Subcutaneous abdominal adipose tissue (tissue), 5 donors: Measurements from ENCODE around the gene CCNY.

Source experiments
- H3K27ac ChIP-seq: one replicate; pipeline ENCODE4 v1.7.0; 2013; ENCODE audit warnings: low read depth, mild to moderate bottlenecking, inconsistent platforms, low read length, moderate library complexity
- H3K27me3 ChIP-seq, 5 donors: one replicate each; pipeline ENCODE4 v1.7.0; 2013; ENCODE audit warnings: low read length in 5 of 5, inconsistent platforms in 1 of 5; ENCODE audit not compliant: control insufficient read depth in 5 of 5, insufficient read depth in 4 of 5
- H3K36me3 ChIP-seq, 5 donors: one replicate each; pipeline ENCODE4 v1.7.0; 2013; ENCODE audit warnings: low read length in 5 of 5; ENCODE audit not compliant: control insufficient read depth in 5 of 5, insufficient read depth in 5 of 5
- H3K4me1 ChIP-seq, 5 donors: one replicate each; pipeline ENCODE4 v1.7.0; 2013; ENCODE audit warnings: low read length in 5 of 5, mild to moderate bottlenecking in 3 of 5, moderate library complexity in 1 of 5; ENCODE audit not compliant: control insufficient read depth in 5 of 5, insufficient read depth in 5 of 5
- H3K4me3 ChIP-seq, 5 donors: one replicate each; pipeline ENCODE4 v1.7.0; 2013; ENCODE audit warnings: low read length in 5 of 5, low read depth in 1 of 5
- H3K9ac ChIP-seq, 5 donors: one replicate each; pipeline ENCODE4 v1.7.0; 2013; ENCODE audit warnings: low read length in 5 of 5, mild to moderate bottlenecking in 4 of 5, moderate library complexity in 3 of 5
- H3K9me3 ChIP-seq, 5 donors: one replicate each; pipeline ENCODE4 v1.7.0; 2013; ENCODE audit warnings: low read length in 5 of 5; ENCODE audit not compliant: control insufficient read depth in 5 of 5
- donor health status: healthy.
- donor health status: healthy.
- donor health status: healthy.
- donor health status: healthy.
- donor health status: healthy.

The CCNY gene

DNA sequence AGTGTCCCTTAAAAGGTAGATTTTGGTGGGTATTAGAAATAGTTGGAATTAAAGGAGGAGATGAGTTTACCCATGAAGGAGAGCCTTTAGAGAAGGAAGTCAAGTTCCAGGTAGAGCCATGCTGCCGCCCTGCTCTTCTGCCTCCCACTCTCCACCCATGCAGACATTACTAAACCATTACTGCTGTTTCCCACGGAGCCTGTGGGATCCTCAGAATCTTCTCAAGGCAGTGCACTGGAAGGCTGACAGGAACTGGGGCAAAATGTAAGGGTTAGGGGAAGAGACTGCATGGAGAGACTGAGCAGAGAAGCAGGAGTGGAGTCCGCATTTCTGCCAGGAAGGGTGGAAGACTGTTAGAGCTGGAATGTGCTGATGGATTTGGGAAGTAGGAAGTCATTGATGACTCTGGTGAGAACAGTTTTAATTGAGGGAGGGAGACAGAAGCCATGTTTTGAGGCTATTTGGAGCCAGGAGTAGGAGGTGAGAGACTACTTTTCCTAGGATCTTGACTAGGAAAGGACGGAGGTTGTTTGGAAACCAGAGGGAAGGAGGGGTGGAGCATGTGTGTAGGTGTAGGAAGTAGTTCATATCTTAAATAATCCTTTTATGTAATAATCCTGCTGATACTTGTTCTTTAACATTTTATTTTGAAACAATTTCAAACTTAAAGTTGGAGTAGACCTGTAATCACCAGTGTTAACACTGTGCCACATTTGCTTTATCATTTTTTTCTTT is 109.0 kb downstream of the CCNY start:
- H3K27ac ChIP-seq, result peak overlapping the region; percentile 82
- no peaks in the 10 kb centered on the region for H3K36me3 ChIP-seq
- H3K4me1 ChIP-seq, result peaks cover 23 to 58% (median 48%) of the 10 kb centered on the region in 5 donors
- H3K4me3 ChIP-seq, result peak overlapping the region in 1 of 5 donors; percentile 0
- peaks cover 3 to 26% (median 15%) of the 10 kb centered on the region in 5 donors for H3K9me3 ChIP-seq
- no peaks in the 10 kb centered on the region for H3K27me3 ChIP-seq
- H3K9ac ChIP-seq, result no peak overlapping the region

DNA sequence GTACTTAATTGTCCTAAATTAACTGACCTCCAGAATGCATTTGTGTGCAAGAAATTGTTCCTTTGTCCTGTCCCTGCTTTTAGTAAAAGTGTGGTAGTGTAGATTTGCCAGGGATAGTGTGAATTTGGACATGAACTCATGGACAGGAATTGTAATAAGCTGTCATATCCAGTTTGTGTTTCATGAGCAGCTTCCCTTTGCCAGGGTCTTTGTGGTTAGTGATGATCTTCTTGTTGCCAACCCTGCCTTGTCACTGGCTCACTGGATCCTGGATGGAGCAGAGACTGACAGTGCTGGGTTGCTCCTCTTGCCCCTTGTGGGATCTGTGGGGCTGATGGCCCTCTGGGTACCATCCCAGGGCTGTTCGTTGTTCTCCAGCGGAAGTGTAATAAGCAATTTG is 110.1 kb downstream of the CCNY start:
- H3K9ac ChIP-seq, result peak overlapping the region in 1 of 5 donors; percentile 62
- no peaks in the 10 kb centered on the region for H3K27me3 ChIP-seq
- H3K9me3 ChIP-seq, result peaks cover 3 to 26% (median 15%) of the 10 kb centered on the region in 5 donors
- H3K4me3 ChIP-seq, result no peak overlapping the region
- H3K4me1 ChIP-seq, result peaks cover 24 to 69% (median 55%) of the 10 kb centered on the region in 5 donors
- no peaks in the 10 kb centered on the region for H3K36me3 ChIP-seq
- H3K27ac ChIP-seq, result peak overlapping the region; percentile 82

DNA sequence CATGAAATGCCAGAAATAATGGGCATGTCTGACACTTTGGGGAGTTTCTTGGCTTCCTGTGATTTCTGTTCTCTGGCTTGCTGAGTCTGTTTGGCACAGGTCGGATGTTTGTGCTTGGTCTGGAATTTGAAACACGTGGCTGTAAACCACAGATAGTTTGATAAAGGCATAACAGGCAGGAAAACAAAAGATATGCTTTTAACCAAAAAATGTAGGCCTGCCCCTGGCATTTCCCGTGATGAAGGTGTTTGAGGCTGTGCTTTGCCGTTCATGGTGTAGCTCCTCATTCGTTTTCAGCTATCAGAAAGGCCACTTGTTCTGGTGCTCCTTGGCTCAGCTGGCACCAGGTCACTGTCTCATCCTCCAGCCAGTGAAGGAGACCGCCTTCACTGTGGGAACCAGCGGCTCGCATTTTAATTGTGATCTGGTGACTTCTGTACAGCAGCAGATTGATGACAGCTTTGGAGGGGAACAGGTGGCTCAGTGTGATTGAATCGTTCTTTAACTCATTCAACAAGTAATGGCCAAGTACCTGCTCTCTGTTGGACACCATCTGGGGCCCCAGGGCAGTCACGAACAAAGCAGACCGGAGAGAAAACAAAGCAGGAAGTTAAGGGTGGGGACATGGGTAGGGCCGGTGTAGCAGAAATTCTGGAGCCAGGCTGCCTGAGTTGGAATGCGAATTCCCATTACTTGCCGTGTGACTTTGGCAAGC is 111.5 kb downstream of the CCNY start:
- H3K27ac ChIP-seq, result peak overlapping the region; percentile 82
- peak overlapping the region; percentile 14 to 41 (median 29) for H3K4me3 ChIP-seq
- H3K9me3 ChIP-seq, result peaks cover 3 to 21% (median 13%) of the 10 kb centered on the region in 5 donors
- H3K27me3 ChIP-seq, result no peaks in the 10 kb centered on the region
- peak overlapping the region in 3 of 5 donors; percentile 22 to 53 (median 44) for H3K9ac ChIP-seq
- H3K4me1 ChIP-seq, result peaks cover 24 to 75% (median 65%) of the 10 kb centered on the region in 5 donors
- no peaks in the 10 kb centered on the region for H3K36me3 ChIP-seq

DNA sequence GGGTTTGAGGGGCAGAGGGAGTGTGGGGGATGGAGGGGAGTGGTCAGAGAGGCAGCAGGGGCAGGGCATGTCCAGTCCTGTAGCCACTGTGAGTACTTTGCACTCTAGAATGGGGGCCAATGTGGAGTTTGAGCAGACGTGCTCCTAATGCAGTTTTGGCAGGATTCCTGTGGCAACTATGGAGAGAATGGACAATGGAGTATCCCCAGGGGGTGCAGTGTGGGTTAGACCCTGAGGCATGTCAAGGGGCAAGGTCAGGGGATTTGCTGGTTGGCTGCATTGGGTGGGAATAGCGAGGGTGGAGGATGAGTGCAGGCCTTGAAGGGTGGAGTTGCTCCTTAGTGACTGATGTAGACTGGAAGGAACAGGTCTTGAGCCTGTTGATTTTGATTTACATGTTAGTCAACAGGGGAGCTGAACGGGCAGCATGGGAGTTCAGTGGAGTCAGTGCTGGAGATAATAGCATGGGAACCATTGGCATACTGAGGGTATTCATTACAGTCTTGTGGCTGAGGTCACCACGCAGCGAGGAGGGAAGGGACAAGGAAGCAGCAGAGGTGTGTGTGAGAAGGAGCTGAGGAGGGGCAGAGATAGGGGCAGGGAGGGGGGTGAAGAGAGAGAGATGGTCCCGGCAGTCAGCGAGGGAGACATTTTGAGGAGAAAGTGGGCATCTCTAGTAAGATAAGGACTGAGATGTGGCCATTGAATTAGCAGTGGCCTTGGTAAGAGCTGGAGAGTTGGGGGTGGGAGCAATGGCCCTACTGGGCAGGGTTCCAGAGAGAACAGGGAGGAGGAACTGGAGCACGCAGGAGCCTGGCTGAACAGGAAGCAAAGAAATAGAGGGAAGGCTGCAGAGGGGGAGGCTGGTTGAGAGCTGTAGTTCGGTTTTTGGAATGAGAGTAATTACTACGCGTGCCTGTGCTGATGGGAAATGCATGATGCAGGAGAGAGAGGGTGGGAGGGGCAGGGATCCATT is 112.7 kb downstream of the CCNY start:
- Histone ChIP-seq H3K9me3 (peaks cover under 1 to 13% (median 6%) of the 10 kb centered on the region in 5 donors), H3K4me1 (peaks cover 24 to 84% (median 71%) of the 10 kb centered on the region in 5 donors), H3K36me3 (no peaks in the 10 kb centered on the region), H3K4me3 (peak overlapping the region in 4 of 5 donors; percentile 2 to 36 (median 24)), H3K27me3 (no peaks in the 10 kb centered on the region), H3K27ac (peak overlapping the region; percentile 82), H3K9ac (no peak overlapping the region)

DNA sequence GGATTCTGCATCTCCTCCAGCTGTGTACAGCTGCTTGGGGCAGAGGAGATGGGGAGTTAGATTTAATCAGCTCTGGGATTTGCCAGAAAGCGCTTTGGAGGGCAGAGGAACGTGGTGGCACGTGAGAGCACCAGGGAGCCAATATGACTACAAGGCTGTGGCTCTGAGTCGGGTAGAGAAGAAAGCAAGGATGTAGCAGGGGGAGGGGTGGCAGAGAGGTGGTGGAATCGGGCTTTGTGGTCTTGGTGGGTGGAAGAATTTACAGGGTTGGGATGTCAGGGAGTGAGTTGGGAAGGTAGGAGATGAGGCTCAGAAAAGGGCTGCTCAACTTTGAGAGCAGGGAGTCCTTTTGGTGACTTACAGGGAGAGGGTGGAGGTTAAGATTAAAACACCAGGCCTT is 113.6 kb downstream of the CCNY start:
- Histone ChIP-seq H3K9me3 (peaks cover 0 to 4% (median 0%) of the 10 kb centered on the region in 5 donors), H3K27ac (peak overlapping the region; percentile 84), H3K9ac (peak overlapping the region in 1 of 5 donors; percentile 5), H3K27me3 (no peaks in the 10 kb centered on the region), H3K36me3 (no peaks in the 10 kb centered on the region), H3K4me3 (peak overlapping the region in 1 of 5 donors; percentile 3), H3K4me1 (peaks cover 33 to 91% (median 81%) of the 10 kb centered on the region in 5 donors)

DNA sequence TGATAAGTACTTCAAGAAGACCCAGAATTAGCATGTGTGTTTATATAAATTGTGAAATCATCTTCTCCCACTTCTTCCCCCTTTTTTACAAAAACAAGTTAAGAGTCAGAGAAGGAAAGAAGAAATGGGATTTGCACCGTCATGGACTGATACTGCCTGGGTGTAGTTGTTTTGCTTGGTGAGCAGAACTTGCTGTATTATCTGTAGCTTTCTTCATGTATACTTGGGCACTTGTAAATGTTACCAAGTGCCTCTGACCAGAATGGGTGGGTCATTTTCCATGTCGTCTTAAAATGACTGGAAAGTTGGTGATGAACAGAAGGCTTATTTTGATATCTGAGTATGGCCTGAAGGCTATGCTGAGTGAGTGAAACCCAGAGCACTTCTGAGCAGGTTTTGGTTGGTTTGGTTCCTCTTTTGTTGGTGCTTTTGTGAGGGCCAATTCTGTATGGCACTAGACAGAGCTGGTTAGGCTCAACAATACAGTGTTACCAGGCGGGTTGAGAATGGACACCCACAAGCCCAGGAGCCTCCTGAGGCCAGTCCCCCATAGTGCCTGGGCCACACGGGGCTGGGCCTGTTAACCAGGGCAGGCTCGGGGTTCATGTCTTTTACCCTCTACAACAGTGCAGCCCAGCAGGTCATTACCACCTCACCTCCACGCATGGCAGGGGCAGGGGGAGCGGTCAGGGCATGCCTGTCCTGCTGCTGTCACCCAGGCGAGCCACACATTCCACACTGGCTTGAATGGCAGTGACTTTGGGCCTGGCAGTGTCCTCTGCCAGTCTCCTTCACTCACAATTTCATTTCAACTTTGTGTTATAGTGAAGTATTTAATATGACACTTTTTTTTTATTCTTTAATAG is 115.1 kb downstream of the CCNY start:
- Histone ChIP-seq H3K4me1 (peaks cover 29 to 89% (median 81%) of the 10 kb centered on the region in 5 donors), H3K4me3 (no peak overlapping the region), H3K9ac (peak overlapping the region in 1 of 5 donors; percentile 24), H3K36me3 (no peaks in the 10 kb centered on the region), H3K9me3 (no peaks in the 10 kb centered on the region), H3K27me3 (no peaks in the 10 kb centered on the region), H3K27ac (peak overlapping the region; percentile 84)

DNA sequence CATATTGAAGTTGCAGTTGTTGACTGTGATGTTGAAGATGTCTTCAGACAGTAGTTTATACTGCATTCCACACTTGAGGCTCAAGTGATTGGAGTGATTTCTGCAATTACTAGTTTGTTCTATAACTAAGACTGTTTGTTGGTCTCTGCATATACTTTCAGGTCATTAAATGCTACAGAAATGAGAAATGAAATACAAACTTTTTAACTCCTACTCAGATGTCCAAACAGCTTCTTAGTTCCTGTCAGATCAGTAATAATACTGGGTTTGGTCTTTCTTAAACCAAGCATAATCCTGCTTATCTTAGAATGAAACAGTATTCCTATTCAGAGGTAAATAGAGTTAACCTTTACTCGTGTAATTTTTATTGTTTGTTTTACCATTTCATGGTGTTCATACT is 115.9 kb downstream of the CCNY start:
- H3K27ac ChIP-seq, result peak overlapping the region; percentile 84
- peaks cover 29 to 82% (median 75%) of the 10 kb centered on the region in 5 donors for H3K4me1 ChIP-seq
- no peaks in the 10 kb centered on the region for H3K36me3 ChIP-seq
- no peak overlapping the region for H3K9ac ChIP-seq
- no peak overlapping the region for H3K4me3 ChIP-seq
- H3K9me3 ChIP-seq, result no peaks in the 10 kb centered on the region
- H3K27me3 ChIP-seq, result no peaks in the 10 kb centered on the region

DNA sequence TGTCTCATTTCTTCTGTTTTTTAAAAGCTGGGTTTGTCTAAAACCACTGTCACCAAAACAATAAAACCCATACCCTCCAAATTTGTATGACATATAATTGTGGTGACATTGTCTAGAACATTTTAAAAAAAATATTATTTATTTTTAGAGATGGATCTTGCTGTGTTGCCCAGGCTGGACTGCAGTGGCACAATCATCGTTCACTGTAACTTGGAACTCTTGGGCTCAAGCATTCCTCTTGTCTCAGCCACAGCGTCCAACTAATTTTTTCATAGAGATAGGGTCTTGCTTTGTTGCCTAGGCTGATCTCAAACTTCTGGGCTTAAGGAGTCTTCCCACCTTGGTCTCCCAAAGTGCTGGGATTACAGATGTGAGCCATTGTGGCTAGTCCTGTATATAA is 116.5 kb downstream of the CCNY start:
- no peaks in the 10 kb centered on the region for H3K9me3 ChIP-seq
- H3K36me3 ChIP-seq, result no peaks in the 10 kb centered on the region
- H3K4me3 ChIP-seq, result no peak overlapping the region
- H3K27ac ChIP-seq, result peak overlapping the region; percentile 84
- H3K4me1 ChIP-seq, result peaks cover 24 to 76% (median 72%) of the 10 kb centered on the region in 5 donors
- H3K9ac ChIP-seq, result no peak overlapping the region
- no peaks in the 10 kb centered on the region for H3K27me3 ChIP-seq
